ENCODE data around the gene NRARP.
"Not testable (repeated sequence)": the region's sequence is repeated elsewhere in the genome, so short reads cannot be mapped to it uniquely, and the experiment has no call there.

Gene NRARP

DNA sequence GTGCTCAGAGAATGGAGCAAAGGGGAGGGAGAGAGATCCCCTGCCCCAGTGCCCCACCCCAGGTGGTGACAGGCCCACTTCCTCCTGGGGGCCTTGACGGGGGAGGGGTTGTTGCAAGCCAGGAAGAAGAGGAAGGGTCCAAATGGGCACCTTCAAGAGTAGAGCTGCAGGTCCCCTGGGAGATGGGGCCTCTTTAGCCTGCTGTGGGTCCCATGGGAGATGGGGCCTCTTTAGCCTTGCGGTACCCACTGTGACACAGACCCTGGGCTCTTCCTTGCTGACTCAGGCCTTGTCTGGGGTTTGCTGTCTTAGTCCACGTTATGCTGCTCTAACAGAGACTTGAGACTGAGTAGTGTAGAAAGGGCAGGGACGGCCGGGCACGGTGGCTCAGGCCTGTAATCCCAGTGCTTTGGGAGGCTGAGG is 34.1 kb downstream of the NRARP start:
- no peaks in the 10 kb centered on the region for H3K9me3 ChIP-seq (ENCODE audit: control insufficient read depth, low read length)
- H3K36me3 ChIP-seq (ENCODE audit: control insufficient read depth, insufficient read depth, low read length), result peaks cover 60% of the 10 kb centered on the region
- H3K4me3 ChIP-seq (ENCODE audit: insufficient read depth, low read depth, low read length, poor library complexity, severe bottlenecking), result no peak overlapping the region
- H3K4me1 ChIP-seq (ENCODE audit: control insufficient read depth, insufficient read depth, low read length, poor library complexity, severe bottlenecking), result peaks cover 5% of the 10 kb centered on the region
- H3K27ac ChIP-seq (ENCODE audit: insufficient read depth, low read length, poor library complexity, severe bottlenecking), result no peak overlapping the region
- DNase-seq, result no peak
- H3K27me3 ChIP-seq (replicated peaks; ENCODE audit: control insufficient read depth, insufficient read depth, low read length, poor library complexity, severe bottlenecking), result no peaks in the 10 kb centered on the region

DNA sequence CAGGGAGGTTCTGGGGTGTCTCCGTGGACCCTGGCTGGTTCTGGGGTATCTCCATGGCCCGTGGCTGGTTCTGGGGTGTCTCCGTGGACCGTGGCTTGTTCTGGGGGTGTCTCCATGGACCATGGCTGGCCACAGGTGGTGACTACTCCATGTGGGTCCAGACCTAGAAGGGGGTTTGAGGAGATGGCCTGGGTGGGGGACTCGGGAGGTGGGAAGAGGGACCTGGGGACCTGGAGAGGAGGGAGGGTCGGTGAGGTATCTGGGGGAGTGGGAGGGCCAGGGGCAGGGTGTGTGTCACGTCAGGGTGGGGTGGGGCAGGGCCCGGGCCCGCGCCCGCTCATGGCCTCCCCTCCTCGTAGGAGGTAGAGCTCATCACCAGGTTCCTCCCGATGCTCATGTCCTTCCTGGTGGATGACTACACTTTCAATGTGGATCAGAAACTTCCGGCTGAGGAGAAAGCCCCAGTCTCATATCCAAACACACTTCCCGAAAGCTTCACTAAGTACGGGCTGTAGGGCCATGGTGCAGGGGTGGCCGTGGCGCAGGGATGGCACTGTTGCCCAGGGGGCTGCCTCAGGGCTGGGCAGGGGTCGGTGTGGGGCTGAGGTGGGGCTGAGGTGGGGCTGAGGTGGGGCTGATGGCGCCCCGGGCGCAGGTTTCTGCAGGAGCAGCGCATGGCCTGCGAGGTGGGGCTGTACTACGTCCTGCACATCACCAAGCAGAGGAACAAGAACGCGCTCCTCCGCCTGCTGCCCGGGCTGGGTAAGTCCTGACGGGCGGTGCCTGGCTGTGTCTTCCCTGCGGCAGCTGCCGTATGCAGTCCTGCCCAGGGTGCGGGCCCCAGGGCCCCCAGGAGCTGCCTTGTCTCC is 35.3 kb downstream of the NRARP start:
- Histone ChIP-seq H3K27me3 (replicated peaks; ENCODE audit: control insufficient read depth, insufficient read depth, low read length, poor library complexity, severe bottlenecking) (no peaks in the 10 kb centered on the region), H3K36me3 (ENCODE audit: control insufficient read depth, insufficient read depth, low read length) (peaks cover 49% of the 10 kb centered on the region), H3K27ac (ENCODE audit: insufficient read depth, low read length, poor library complexity, severe bottlenecking) (no peak overlapping the region)

DNA sequence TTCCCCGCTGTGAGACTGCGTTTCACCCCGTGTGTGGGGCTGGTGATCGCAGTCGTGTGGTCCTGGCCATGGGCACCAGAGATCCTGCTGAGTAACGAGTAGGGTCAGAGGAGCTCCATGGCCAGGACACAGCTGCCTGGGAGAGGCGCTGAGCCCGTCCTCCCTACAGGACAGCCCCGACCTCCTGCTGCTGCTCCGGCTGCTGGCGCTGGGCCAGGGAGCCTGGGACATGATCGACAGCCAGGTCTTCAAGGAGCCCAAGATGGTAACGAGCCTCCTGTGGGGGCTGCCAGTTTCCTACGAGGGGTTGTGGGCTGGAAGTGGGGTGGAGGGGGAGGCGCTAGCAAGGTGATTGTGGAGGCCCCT is 35.9 kb downstream of the NRARP start:
- Histone ChIP-seq H3K4me3 (ENCODE audit: insufficient read depth, low read depth, low read length, poor library complexity, severe bottlenecking) (no peak overlapping the region), H3K27me3 (replicated peaks; ENCODE audit: control insufficient read depth, insufficient read depth, low read length, poor library complexity, severe bottlenecking) (no peaks in the 10 kb centered on the region), H3K36me3 (ENCODE audit: control insufficient read depth, insufficient read depth, low read length) (peaks cover 49% of the 10 kb centered on the region), H3K27ac (ENCODE audit: insufficient read depth, low read length, poor library complexity, severe bottlenecking) (no peak overlapping the region), H3K4me1 (ENCODE audit: control insufficient read depth, insufficient read depth, low read length, poor library complexity, severe bottlenecking) (no peaks in the 10 kb centered on the region), H3K9me3 (ENCODE audit: control insufficient read depth, low read length) (no peaks in the 10 kb centered on the region)
- no peak for DNase-seq

More for the DNA sequence above, 35.3 kb downstream of the NRARP start:
- no peak overlapping the region for H3K4me3 ChIP-seq (ENCODE audit: insufficient read depth, low read depth, low read length, poor library complexity, severe bottlenecking)
- DNase-seq, result no peak
- no peaks in the 10 kb centered on the region for H3K9me3 ChIP-seq (ENCODE audit: control insufficient read depth, low read length)
- H3K4me1 ChIP-seq (ENCODE audit: control insufficient read depth, insufficient read depth, low read length, poor library complexity, severe bottlenecking), result peaks cover 5% of the 10 kb centered on the region

DNA sequence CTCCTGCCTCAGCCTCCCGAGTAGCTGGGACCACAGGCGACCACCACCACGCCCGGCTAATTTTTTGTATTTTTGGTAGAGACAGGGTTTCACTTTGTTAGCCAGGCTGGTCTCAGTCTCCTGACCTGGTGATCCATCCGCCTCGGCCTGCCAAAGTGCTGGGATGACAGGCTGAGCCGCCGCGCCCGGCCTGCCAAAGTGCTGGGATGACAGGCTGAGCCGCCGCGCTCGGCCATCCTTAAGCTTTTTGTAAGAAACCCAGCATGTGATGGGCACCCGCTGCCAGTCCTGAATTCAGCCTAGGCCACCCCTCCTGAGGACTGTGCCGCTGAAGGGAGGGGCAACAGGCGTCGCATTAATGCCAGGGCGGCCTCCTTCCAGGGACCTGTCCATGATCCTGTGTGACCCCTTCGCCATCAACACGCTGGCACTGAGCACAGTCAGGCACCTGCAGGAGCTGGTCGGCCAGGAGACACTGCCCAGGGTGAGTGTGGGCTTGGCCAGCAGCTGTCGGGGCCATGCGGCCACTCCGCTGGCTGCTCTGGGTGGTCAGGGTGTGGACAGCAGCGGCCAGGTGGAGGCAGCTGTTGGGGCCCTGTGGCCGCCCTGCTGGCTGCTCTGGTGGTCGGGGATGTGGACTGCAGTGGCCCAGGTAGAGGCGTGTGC is 36.4 kb downstream of the NRARP start:
- no peak for DNase-seq
- Histone ChIP-seq H3K27ac (ENCODE audit: insufficient read depth, low read length, poor library complexity, severe bottlenecking) (no peak overlapping the region), H3K36me3 (ENCODE audit: control insufficient read depth, insufficient read depth, low read length) (peaks cover 49% of the 10 kb centered on the region)

DNA sequence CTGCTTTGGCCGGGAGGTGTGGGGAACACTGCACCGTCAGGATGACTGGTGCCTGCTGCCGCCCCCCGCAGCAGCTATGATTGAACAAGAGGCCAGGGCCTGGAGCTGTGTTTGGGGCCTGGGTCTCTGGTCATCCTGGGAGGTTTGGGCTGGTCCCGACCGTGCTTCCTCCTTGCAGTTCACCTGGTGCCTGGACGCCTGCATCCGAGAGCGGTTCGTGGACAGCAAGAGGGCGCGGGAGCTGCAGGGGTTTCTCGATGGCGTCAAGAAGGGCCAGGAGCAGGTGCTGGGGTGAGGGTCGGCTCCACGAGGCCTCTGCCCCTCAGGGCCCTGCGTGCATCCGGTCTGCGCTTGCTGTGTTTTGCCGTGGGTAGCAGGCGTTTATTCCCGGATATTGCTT is 38.0 kb downstream of the NRARP start:
- H3K27me3 ChIP-seq (replicated peaks; ENCODE audit: control insufficient read depth, insufficient read depth, low read length, poor library complexity, severe bottlenecking), result no peaks in the 10 kb centered on the region
- no peaks in the 10 kb centered on the region for H3K9me3 ChIP-seq (ENCODE audit: control insufficient read depth, low read length)
- no peak overlapping the region for H3K4me3 ChIP-seq (ENCODE audit: insufficient read depth, low read depth, low read length, poor library complexity, severe bottlenecking)
- H3K4me1 ChIP-seq (ENCODE audit: control insufficient read depth, insufficient read depth, low read length, poor library complexity, severe bottlenecking), result no peaks in the 10 kb centered on the region
- H3K36me3 ChIP-seq (ENCODE audit: control insufficient read depth, insufficient read depth, low read length), result peaks cover 43% of the 10 kb centered on the region
- H3K27ac ChIP-seq (ENCODE audit: insufficient read depth, low read length, poor library complexity, severe bottlenecking), result no peak overlapping the region
- DNase-seq, result no peak

More for the DNA sequence above, 36.4 kb downstream of the NRARP start:
- Histone ChIP-seq H3K27me3 (replicated peaks; ENCODE audit: control insufficient read depth, insufficient read depth, low read length, poor library complexity, severe bottlenecking) (no peaks in the 10 kb centered on the region), H3K4me1 (ENCODE audit: control insufficient read depth, insufficient read depth, low read length, poor library complexity, severe bottlenecking) (no peaks in the 10 kb centered on the region), H3K9me3 (ENCODE audit: control insufficient read depth, low read length) (no peaks in the 10 kb centered on the region), H3K4me3 (ENCODE audit: insufficient read depth, low read depth, low read length, poor library complexity, severe bottlenecking) (no peak overlapping the region)

DNA sequence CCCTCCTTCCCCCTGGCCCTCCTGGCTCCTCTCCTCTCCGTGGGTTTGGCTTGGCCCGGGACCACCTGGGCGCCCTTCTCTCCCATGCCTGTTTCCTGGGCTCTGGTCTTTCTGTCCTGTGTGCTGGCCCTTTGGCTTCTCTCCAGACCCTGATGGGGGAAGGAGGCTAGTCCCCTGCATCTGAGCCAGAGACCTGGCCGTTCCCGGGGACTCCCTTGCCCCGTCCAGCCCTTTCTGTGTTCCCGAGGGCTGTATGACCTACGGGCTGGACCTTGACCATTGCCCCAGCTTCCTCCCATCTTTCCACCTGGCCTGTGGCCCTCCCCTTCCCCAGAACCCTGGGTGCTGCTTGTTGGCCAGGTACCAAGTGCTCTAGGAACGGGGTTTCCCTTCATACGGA is 38.6 kb downstream of the NRARP start:
- Histone ChIP-seq H3K27me3 (replicated peaks; ENCODE audit: control insufficient read depth, insufficient read depth, low read length, poor library complexity, severe bottlenecking) (no peaks in the 10 kb centered on the region), H3K36me3 (ENCODE audit: control insufficient read depth, insufficient read depth, low read length) (peaks cover 44% of the 10 kb centered on the region), H3K27ac (ENCODE audit: insufficient read depth, low read length, poor library complexity, severe bottlenecking) (no peak overlapping the region), H3K4me3 (ENCODE audit: insufficient read depth, low read depth, low read length, poor library complexity, severe bottlenecking) (no peak overlapping the region), H3K4me1 (ENCODE audit: control insufficient read depth, insufficient read depth, low read length, poor library complexity, severe bottlenecking) (no peaks in the 10 kb centered on the region), H3K9me3 (ENCODE audit: control insufficient read depth, low read length) (no peaks in the 10 kb centered on the region)
- no peak for DNase-seq

DNA sequence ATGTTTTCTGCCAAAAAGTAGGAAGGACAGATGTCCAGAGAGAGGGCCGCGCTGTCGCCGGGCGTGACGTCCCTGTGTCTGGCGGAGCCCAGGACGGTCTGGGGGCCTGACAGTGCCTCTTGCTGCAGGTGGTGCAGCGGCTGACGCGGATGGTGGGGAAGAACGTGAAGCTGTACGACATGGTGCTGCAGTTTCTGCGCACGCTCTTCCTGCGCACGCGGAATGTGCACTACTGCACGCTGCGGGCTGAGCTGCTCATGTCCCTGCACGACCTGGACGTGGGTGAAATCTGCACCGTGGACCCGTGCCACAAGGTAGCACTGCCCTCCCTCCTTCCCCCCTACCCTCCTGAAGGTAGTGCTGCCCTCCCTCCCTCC is 39.2 kb downstream of the NRARP start:
- no peak overlapping the region for H3K4me3 ChIP-seq (ENCODE audit: insufficient read depth, low read depth, low read length, poor library complexity, severe bottlenecking)
- no peaks in the 10 kb centered on the region for H3K27me3 ChIP-seq (replicated peaks; ENCODE audit: control insufficient read depth, insufficient read depth, low read length, poor library complexity, severe bottlenecking)
- H3K4me1 ChIP-seq (ENCODE audit: control insufficient read depth, insufficient read depth, low read length, poor library complexity, severe bottlenecking), result no peaks in the 10 kb centered on the region
- H3K36me3 ChIP-seq (ENCODE audit: control insufficient read depth, insufficient read depth, low read length), result peaks cover 44% of the 10 kb centered on the region
- H3K9me3 ChIP-seq (ENCODE audit: control insufficient read depth, low read length), result no peaks in the 10 kb centered on the region
- DNase-seq, result no peak
- H3K27ac ChIP-seq (ENCODE audit: insufficient read depth, low read length, poor library complexity, severe bottlenecking), result no peak overlapping the region

DNA sequence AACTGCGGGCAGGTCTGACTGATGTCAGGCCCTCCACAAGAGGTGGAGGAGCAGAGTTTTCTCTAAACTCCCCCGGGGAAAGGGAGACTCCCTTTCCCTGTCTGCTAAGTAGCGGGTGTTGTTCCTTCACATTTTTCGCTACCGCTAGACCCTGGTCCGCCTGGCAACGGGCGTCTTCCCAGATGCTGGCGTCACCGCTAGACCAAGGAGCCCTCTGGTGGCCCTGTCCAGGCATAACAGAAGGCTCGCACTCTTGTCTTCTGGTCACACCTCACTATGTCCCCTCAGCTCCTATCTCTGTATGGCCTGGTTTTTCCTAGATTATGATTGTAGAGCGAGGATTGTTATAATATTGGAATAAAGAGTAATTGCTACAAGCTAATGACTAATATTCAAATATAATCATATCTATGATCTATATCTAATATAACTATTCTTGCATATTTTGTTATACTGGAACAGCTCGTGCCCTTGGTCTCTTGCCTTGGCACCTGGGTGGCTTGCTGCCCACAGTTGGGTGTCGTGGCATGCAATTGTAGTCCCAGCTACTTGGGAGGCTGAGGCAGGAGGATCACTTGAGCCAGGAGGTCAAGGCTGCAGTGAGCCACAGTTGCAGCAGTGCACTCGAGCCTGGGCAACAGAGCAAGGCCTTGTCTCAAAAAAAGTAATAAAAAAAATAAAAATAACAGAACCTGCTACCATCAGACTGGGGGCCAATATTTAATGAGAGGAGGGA is 39.7 kb downstream of the NRARP start:
- H3K4me3 ChIP-seq (ENCODE audit: insufficient read depth, low read depth, low read length, poor library complexity, severe bottlenecking); H3K27ac ChIP-seq (ENCODE audit: insufficient read depth, low read length, poor library complexity, severe bottlenecking); H3K27me3 ChIP-seq (replicated peaks; ENCODE audit: control insufficient read depth, insufficient read depth, low read length, poor library complexity, severe bottlenecking); H3K4me1 ChIP-seq (ENCODE audit: control insufficient read depth, insufficient read depth, low read length, poor library complexity, severe bottlenecking); DNase-seq; H3K9me3 ChIP-seq (ENCODE audit: control insufficient read depth, low read length): not testable (repeated sequence)
- peaks cover 41% of the 10 kb centered on the region for H3K36me3 ChIP-seq (ENCODE audit: control insufficient read depth, insufficient read depth, low read length)

DNA sequence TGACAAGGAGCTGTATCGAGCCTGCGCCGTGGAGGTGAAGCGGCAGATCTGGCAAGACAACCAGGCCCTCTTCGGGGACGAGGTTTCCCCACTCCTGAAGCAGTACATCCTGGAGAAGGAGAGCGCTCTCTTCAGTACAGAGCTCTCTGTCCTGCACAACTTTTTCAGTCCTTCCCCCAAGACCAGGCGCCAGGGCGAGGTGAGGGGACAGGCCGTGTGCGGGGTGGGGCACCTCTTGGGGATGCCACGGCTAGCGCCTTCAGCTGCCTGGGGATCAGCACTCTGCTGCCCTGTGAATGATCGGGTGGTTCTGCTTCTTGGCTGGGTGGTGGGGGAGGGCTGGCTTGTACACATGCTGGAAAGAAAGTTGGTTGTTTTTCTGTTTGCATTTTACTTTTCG is 45.2 kb downstream of the NRARP start:
- Histone ChIP-seq H3K4me1 (ENCODE audit: control insufficient read depth, insufficient read depth, low read length, poor library complexity, severe bottlenecking) (peaks cover 21% of the 10 kb centered on the region), H3K27ac (ENCODE audit: insufficient read depth, low read length, poor library complexity, severe bottlenecking) (no peak overlapping the region), H3K36me3 (ENCODE audit: control insufficient read depth, insufficient read depth, low read length) (peaks cover 12% of the 10 kb centered on the region), H3K4me3 (ENCODE audit: insufficient read depth, low read depth, low read length, poor library complexity, severe bottlenecking) (no peak overlapping the region), H3K27me3 (replicated peaks; ENCODE audit: control insufficient read depth, insufficient read depth, low read length, poor library complexity, severe bottlenecking) (no peaks in the 10 kb centered on the region), H3K9me3 (ENCODE audit: control insufficient read depth, low read length) (no peaks in the 10 kb centered on the region)
- DNase-seq, result no peak

DNA sequence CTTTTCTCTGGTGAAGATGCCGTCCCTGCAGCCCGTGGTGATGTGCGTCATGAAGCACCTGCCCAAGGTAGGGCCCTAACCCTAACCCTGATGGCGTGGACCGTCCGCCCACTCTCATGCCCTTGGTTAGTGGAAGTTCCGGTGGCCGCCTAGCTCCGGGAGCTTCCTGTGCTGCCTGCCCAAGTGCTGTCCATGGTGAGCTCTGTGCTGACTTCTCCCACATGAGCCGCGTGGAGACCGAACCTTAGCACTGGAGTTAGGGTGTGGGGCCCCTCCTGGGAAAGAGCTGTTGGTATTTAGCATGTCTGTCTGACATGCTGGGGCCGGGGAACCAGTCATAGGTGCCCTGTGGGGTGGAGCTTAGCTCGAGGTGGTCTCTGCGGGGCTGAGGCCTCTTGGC is 45.7 kb downstream of the NRARP start:
- no peak for DNase-seq
- Histone ChIP-seq H3K27me3 (replicated peaks; ENCODE audit: control insufficient read depth, insufficient read depth, low read length, poor library complexity, severe bottlenecking) (no peaks in the 10 kb centered on the region), H3K27ac (ENCODE audit: insufficient read depth, low read length, poor library complexity, severe bottlenecking) (no peak overlapping the region), H3K4me1 (ENCODE audit: control insufficient read depth, insufficient read depth, low read length, poor library complexity, severe bottlenecking) (peaks cover 21% of the 10 kb centered on the region), H3K4me3 (ENCODE audit: insufficient read depth, low read depth, low read length, poor library complexity, severe bottlenecking) (peak overlapping the region; percentile 80), H3K9me3 (ENCODE audit: control insufficient read depth, low read length) (no peaks in the 10 kb centered on the region), H3K36me3 (ENCODE audit: control insufficient read depth, insufficient read depth, low read length) (peaks cover 12% of the 10 kb centered on the region)
